ENCODE measurements around the gene ANKHD1. TPM values are rescaled to one million over a fixed set of nuclear protein-coding genes. Genes with fewer than 3 reads are reported as not detected.

ANKHD1 gene
- total and polyA plus RNA-seq, 2 donors from 2014 or later, result 26.4 to 130 TPM

DNA sequence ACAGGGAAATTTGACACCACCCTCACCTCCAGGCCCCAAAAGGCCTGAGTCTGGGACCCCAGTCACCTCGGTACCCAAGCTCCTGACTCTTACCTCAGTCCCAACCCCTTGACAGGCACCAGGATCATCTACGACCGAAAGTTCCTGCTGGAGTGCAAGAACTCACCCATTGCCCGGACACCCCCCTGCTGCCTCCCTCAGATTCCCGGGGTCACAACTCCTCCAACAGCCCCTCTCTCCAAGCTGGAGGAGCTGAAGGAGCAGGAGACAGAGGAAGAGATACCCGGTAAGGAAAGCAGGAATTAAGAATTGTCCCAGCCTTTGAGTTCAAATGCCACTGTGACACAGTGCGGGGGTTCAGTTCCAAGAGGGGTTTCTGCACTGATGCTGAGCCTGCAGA, 147.2 kb downstream of the ANKHD1 start:
- intact Hi-C loops (cut with DNase I), result loop anchor here (10.0 kb wide), 1 partner anchor 96 kb away; the partner anchor contains the start of genes IK and NDUFA2
- Histone ChIP-seq H3K9ac (ENCODE audit: low read length in 3 of 3) (peak overlapping the region in 1 of 3 donors; percentile 80), H3K4me3 (ENCODE audit: low read length in 3 of 3) (peak overlapping the region in 1 of 3 donors; percentile 68), H3K9me3 (ENCODE audit: control insufficient read depth in 2 of 3, insufficient read depth in 1 of 3, low read length in 3 of 3) (no peaks in the 10 kb centered on the region), H3K36me3 (ENCODE audit: control insufficient read depth in 2 of 3, insufficient read depth in 3 of 3, low read length in 3 of 3) (peaks cover 2 to 29% (median 23%) of the 10 kb centered on the region in 3 donors), H3K27me3 (ENCODE audit: control insufficient read depth, insufficient read depth, low read length) (no peaks in the 10 kb centered on the region), H3K4me1 (ENCODE audit: control insufficient read depth in 2 of 3, insufficient read depth in 2 of 3, low read depth in 1 of 3, low read length in 3 of 3) (peaks cover 0 to 35% (median 32%) of the 10 kb centered on the region in 3 donors), H3K27ac (ENCODE audit: low read depth in 2 of 2, low read length in 2 of 2) (peak overlapping the region; percentile 96 to 98)
- DNase-seq (no peak), FAIRE-seq (no peak)
- TF ChIP-seq, protein P1, sequence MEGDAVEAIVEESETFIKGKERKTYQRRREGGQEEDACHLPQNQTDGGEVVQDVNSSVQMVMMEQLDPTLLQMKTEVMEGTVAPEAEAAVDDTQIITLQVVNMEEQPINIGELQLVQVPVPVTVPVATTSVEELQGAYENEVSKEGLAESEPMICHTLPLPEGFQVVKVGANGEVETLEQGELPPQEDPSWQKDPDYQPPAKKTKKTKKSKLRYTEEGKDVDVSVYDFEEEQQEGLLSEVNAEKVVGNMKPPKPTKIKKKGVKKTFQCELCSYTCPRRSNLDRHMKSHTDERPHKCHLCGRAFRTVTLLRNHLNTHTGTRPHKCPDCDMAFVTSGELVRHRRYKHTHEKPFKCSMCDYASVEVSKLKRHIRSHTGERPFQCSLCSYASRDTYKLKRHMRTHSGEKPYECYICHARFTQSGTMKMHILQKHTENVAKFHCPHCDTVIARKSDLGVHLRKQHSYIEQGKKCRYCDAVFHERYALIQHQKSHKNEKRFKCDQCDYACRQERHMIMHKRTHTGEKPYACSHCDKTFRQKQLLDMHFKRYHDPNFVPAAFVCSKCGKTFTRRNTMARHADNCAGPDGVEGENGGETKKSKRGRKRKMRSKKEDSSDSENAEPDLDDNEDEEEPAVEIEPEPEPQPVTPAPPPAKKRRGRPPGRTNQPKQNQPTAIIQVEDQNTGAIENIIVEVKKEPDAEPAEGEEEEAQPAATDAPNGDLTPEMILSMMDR (IDR thresholded peaks at IDR 0.05; ENCODE audit: borderline replicate concordance, extremely low read depth, insufficient read depth), result no peak

DNA sequence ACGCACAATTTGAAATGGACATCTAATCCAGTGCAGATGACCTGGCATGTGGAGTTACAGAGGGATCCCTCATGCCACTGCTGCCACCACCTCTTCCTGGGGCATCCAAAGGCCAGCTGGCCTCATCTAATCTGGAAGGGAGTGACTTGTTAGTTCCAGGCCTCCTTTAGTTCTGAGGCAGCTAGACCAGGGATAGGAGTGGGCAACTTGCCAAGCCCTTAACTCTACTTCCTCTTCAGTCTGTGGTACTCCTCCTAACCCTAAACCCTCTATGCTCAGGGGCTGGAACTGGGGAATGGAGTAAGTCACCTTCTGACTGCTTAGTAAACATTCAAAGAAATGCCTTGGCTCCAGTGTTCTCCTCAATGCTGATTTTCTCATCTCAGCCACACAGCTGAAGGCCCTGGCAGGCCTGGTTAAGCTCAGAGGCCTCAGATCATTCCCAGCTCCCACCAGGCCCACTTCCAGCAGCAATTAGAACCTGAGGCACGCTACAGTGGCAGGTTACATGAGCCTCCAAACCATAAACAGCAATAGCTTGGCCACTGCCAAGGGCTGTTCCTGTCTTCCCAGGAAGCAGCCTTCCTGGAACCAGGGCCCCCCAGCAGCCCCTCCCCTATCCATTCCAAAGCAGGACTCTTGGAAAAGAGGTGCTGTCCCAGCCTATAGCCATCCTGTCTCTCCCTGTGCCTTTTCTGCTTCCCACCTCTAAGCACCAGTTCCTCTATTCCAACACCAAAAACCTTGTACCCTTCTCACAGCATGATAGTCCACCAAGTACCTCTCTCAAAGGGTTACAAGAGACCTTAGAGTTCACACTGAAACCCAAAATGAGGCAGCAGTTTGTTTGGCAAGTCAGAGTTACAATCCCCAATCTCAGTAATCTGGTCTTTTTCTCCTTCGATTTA, 147.9 kb downstream of the ANKHD1 start:
- H3K4me3 ChIP-seq (ENCODE audit: low read length in 3 of 3), result no peak overlapping the region
- DNase-seq (peak in 2 of 5 donors; percentile 25 to 56), FAIRE-seq (no peak)
- peaks cover 2 to 26% (median 20%) of the 10 kb centered on the region in 3 donors for H3K36me3 ChIP-seq (ENCODE audit: control insufficient read depth in 2 of 3, insufficient read depth in 3 of 3, low read length in 3 of 3)
- intact Hi-C loops (cut with DNase I), result loop anchor here (10.0 kb wide), 1 partner anchor 95 kb away; the partner anchor contains the start of genes IK and NDUFA2
- no peak overlapping the region for H3K9ac ChIP-seq (ENCODE audit: low read length in 3 of 3)
- H3K27me3 ChIP-seq (ENCODE audit: control insufficient read depth, insufficient read depth, low read length), result no peaks in the 10 kb centered on the region
- TF ChIP-seq, protein P1 (IDR thresholded peaks at IDR 0.05; ENCODE audit: borderline replicate concordance, extremely low read depth, insufficient read depth), result no peak
- H3K9me3 ChIP-seq (ENCODE audit: control insufficient read depth in 2 of 3, insufficient read depth in 1 of 3, low read length in 3 of 3), result no peaks in the 10 kb centered on the region
- peak overlapping the region; percentile 16 to 96 for H3K27ac ChIP-seq (ENCODE audit: low read depth in 2 of 2, low read length in 2 of 2)
- H3K4me1 ChIP-seq (ENCODE audit: control insufficient read depth in 2 of 3, insufficient read depth in 2 of 3, low read depth in 1 of 3, low read length in 3 of 3), result peaks cover 0 to 36% (median 32%) of the 10 kb centered on the region in 3 donors

DNA sequence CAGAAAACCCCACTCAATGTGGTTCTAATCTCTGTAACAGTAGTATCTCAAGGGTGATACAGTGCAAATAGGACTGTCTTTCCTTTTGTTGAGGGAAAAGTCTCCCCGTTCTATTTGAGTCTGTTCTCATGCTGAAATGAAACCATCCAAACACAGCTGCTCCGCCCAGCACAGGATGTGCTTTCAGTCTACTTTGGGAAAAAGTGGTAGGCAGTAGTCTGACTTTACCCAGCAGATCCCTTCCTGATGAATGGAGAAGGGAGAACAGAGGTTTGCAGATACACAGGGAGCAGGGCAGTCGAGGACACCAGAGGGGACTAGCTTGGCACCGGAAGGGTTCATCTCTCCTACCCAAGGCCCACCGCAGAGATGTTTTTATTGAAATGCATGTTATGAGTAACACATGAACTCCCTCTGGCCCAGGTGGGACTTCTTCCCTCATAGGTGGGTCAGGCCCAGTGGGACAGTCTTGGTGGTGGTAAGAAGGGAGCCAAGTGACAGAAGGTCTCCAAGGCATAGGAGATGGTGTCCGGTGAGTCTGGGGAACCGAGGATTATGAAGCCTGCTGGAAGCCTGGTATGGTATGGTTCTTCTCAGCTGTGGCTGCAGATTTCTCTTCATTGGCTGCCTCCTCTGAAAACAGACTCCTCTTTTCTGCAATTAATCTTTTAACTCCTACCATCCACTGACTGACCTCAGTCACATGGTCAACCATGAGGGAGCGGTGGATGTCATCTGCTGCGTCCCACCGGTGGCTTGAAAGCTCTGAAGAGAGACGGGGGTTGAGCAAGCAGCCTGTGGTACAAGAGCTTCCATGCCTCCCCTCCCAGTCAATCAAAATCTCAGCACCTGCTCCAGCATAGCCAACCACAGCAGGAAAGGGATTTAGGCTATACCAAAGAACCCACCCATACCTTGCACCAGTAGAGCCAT, 148.8 kb downstream of the ANKHD1 start:
- H3K4me3 ChIP-seq (ENCODE audit: low read length in 3 of 3), result no peak overlapping the region
- DNase-seq (no peak), FAIRE-seq (no peak)
- H3K9ac ChIP-seq (ENCODE audit: low read length in 3 of 3), result no peak overlapping the region
- peak overlapping the region; percentile 16 to 96 for H3K27ac ChIP-seq (ENCODE audit: low read depth in 2 of 2, low read length in 2 of 2)
- H3K36me3 ChIP-seq (ENCODE audit: control insufficient read depth in 2 of 3, insufficient read depth in 3 of 3, low read length in 3 of 3), result peaks cover 2 to 22% (median 18%) of the 10 kb centered on the region in 3 donors
- intact Hi-C loops (cut with DNase I), result no loop called here
- H3K9me3 ChIP-seq (ENCODE audit: control insufficient read depth in 2 of 3, insufficient read depth in 1 of 3, low read length in 3 of 3), result no peaks in the 10 kb centered on the region
- H3K4me1 ChIP-seq (ENCODE audit: control insufficient read depth in 2 of 3, insufficient read depth in 2 of 3, low read depth in 1 of 3, low read length in 3 of 3), result peaks cover 0 to 39% (median 32%) of the 10 kb centered on the region in 3 donors
- TF ChIP-seq, protein P1 (IDR thresholded peaks at IDR 0.05; ENCODE audit: borderline replicate concordance, extremely low read depth, insufficient read depth), result no peak
- H3K27me3 ChIP-seq (ENCODE audit: control insufficient read depth, insufficient read depth, low read length), result no peaks in the 10 kb centered on the region
